ENCODE measurements around the gene SLC49A4. TPM values are rescaled to one million over a fixed set of nuclear protein-coding genes. Genes with fewer than 3 reads are reported as not detected.

Gene SLC49A4
- polyA plus RNA-seq, 1 experiment: 16.4 TPM

GRCh38 chr3:122886946-122887345, 92.1 kb downstream of the SLC49A4 start:
- DNase-seq (ENCODE audit: low read depth, low spot score): no peak
- Histone ChIP-seq H3K9me3 (ENCODE audit: control insufficient read depth, insufficient read depth, low read length) (no peaks in the 10 kb centered on the region), H3K27ac (ENCODE audit: low read depth, low read length) (no peak overlapping the region), H3K27me3 (ENCODE audit: control insufficient read depth, insufficient read depth, low read length) (peaks cover 5% of the 10 kb centered on the region), H3K4me3 (ENCODE audit: low read depth, low read length) (no peak overlapping the region)
- ChIA-PET CTCF (no interaction called here), POLR2A (no interaction called here)
- TF ChIP-seq, protein P1, sequence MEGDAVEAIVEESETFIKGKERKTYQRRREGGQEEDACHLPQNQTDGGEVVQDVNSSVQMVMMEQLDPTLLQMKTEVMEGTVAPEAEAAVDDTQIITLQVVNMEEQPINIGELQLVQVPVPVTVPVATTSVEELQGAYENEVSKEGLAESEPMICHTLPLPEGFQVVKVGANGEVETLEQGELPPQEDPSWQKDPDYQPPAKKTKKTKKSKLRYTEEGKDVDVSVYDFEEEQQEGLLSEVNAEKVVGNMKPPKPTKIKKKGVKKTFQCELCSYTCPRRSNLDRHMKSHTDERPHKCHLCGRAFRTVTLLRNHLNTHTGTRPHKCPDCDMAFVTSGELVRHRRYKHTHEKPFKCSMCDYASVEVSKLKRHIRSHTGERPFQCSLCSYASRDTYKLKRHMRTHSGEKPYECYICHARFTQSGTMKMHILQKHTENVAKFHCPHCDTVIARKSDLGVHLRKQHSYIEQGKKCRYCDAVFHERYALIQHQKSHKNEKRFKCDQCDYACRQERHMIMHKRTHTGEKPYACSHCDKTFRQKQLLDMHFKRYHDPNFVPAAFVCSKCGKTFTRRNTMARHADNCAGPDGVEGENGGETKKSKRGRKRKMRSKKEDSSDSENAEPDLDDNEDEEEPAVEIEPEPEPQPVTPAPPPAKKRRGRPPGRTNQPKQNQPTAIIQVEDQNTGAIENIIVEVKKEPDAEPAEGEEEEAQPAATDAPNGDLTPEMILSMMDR (IDR thresholded peaks at IDR 0.05; ENCODE audit: low read depth, low read length): no peak

DNA sequence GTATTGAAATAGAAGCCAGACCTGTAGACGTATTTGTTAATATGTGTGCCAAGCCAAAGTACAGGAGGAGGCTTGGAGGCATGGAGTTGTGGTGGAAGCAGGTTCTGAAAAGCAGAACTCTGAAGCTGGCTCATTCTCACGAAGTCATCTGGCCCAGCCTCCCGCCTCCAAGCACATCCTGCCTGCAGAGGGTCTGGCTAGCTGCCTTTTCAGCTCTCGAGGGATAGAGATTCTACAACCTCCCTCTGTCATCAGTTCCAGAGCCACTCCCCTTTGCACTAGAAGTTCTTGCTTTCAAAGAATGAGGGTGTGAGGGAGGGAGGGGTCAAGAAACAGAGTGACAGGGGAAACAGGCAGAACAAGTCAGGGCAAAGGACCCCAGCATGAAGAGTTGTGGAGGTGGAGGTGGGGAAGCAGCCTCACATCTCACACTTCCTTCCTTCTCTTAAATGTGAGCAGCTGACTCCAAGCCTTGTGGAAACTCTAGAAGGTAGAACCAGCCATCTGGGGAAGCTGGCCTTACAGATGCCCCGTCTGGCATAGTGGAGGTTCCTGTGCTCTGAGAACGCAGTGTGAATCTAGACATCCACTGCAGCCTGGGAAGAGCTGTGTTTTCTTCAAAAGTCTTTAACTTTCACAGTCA, 95.3 kb downstream of the SLC49A4 start:
- H3K27me3 ChIP-seq (ENCODE audit: control insufficient read depth, insufficient read depth, low read length): peaks cover 9% of the 10 kb centered on the region
- no peak overlapping the region for H3K4me3 ChIP-seq (ENCODE audit: low read depth, low read length)
- peak; percentile 4 for DNase-seq (ENCODE audit: low read depth, low spot score)
- TF ChIP-seq, protein P1 (IDR thresholded peaks at IDR 0.05; ENCODE audit: low read depth, low read length): no peak
- H3K27ac ChIP-seq (ENCODE audit: low read depth, low read length): no peak overlapping the region
- CTCF ChIA-PET: no interaction called here
- POLR2A ChIA-PET: interaction anchor here (0.7 kb wide), 1 partner anchor 24 kb away, joined by 4 read pairs; no protein-coding TSS in a partner anchor
- H3K9me3 ChIP-seq (ENCODE audit: control insufficient read depth, insufficient read depth, low read length): no peaks in the 10 kb centered on the region

DNA sequence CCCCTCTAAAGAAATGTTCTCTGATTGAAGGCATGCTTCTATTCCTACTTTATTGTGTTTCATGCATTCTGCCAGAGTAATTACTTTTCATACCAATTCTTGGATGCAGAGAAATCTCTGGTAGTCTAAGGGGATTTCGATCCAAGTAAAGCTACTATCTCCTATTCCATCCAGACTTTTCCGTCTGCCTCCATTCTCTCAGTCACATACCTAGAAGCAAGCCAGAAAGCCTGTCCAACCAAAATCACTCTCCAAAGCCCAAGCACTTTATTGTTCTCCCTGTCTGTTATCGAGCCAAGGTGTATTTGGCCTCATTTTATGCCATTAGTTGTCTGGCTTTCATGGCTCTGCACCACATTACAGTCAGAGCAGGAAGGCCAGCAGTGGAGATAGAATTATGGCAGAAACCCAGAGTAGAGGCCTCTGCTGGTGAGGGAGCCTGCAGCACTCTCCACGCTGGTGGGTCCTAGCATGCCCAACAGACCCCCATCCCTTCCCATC, 95.9 kb downstream of the SLC49A4 start:
- no peaks in the 10 kb centered on the region for H3K9me3 ChIP-seq (ENCODE audit: control insufficient read depth, insufficient read depth, low read length)
- no peak for DNase-seq (ENCODE audit: low read depth, low spot score)
- POLR2A ChIA-PET: no interaction called here
- TF ChIP-seq, protein P1 (IDR thresholded peaks at IDR 0.05; ENCODE audit: low read depth, low read length): no peak
- no peak overlapping the region for H3K4me3 ChIP-seq (ENCODE audit: low read depth, low read length)
- CTCF ChIA-PET: no interaction called here
- no peak overlapping the region for H3K27ac ChIP-seq (ENCODE audit: low read depth, low read length)
- peaks cover 9% of the 10 kb centered on the region for H3K27me3 ChIP-seq (ENCODE audit: control insufficient read depth, insufficient read depth, low read length)

GRCh38 chr3:122892118-122892960, 97.5 kb downstream of the SLC49A4 start:
- no peaks in the 10 kb centered on the region for H3K9me3 ChIP-seq (ENCODE audit: control insufficient read depth, insufficient read depth, low read length)
- H3K4me3 ChIP-seq (ENCODE audit: low read depth, low read length): no peak overlapping the region
- DNase-seq (ENCODE audit: low read depth, low spot score): no peak
- TF ChIP-seq, protein P1 (IDR thresholded peaks at IDR 0.05; ENCODE audit: low read depth, low read length): no peak
- peaks cover 12% of the 10 kb centered on the region for H3K27me3 ChIP-seq (ENCODE audit: control insufficient read depth, insufficient read depth, low read length)
- POLR2A ChIA-PET: no interaction called here
- CTCF ChIA-PET: no interaction called here
- no peak overlapping the region for H3K27ac ChIP-seq (ENCODE audit: low read depth, low read length)

- CTCF ChIA-PET: no interaction called here
- TF ChIP-seq, protein P1 (IDR thresholded peaks at IDR 0.05; ENCODE audit: low read depth, low read length): no peak
- H3K27me3 ChIP-seq (ENCODE audit: control insufficient read depth, insufficient read depth, low read length): peaks cover 12% of the 10 kb centered on the region
- no peak overlapping the region for H3K4me3 ChIP-seq (ENCODE audit: low read depth, low read length)
- no peak for DNase-seq (ENCODE audit: low read depth, low spot score)
- H3K27ac ChIP-seq (ENCODE audit: low read depth, low read length): no peak overlapping the region
- POLR2A ChIA-PET: no interaction called here
- H3K9me3 ChIP-seq (ENCODE audit: control insufficient read depth, insufficient read depth, low read length): no peaks in the 10 kb centered on the region
Measured at GRCh38 chr3:122893282-122893681, 98.4 kb downstream of the SLC49A4 start.

Measured in AG04450 (cell line).